HG03354 (cell line): ENCODE measurements around the gene ARRDC4.

Experiments used
- ATAC-seq: cut with Tn5 transposase; IDR thresholded peaks from one replicate; pipeline ENCODE4 v1.9.1; 2021; ENCODE audit warnings: mild to moderate bottlenecking; ENCODE audit not compliant: unreplicated experiment, poor library complexity, severe bottlenecking

ARRDC4 gene

DNA sequence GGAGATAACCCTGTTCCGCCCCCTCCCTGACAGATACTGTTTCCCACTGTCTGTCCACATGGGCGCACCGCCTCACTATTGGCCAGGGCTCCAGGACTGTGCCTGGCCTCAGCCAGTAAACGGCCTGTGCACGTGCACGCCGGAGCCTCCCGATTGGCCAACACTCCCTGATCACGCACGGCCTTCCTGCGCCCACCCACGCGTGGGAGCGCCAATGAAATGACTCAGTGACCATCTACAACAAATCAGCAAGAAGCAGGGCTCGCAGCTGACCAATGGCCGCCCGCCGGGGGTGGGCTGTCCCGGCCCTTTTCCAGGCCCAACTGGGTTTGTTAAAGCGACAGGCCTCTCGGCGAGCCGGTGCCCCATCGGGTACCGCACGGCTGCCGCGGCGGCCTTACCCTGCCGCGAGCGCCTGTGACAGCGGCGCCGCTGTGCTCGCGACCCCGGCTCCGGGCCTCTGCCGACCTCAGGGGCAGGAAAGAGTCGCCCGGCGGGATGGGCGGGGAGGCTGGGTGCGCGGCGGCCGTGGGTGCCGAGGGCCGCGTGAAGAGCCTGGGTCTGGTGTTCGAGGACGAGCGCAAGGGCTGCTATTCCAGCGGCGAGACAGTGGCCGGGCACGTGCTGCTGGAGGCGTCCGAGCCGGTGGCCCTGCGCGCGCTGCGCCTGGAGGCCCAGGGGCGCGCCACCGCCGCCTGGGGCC is at the start of gene ARRDC4:
Gene ARRDC4, plus strand, starts transcription at position 340 of the 703 bp plus-strand sequence. Its CDS starts 159 bp downstream, at position 499.
- ATAC-seq, result peak; percentile 94

GRCh38 chr15:97914711-97915110 is 45.8 kb upstream of the ARRDC4 start:
- no peak for ATAC-seq

- no peak for ATAC-seq
Observed at GRCh38 chr15:97915261-97915660, 45.2 kb upstream of the ARRDC4 start.

DNA sequence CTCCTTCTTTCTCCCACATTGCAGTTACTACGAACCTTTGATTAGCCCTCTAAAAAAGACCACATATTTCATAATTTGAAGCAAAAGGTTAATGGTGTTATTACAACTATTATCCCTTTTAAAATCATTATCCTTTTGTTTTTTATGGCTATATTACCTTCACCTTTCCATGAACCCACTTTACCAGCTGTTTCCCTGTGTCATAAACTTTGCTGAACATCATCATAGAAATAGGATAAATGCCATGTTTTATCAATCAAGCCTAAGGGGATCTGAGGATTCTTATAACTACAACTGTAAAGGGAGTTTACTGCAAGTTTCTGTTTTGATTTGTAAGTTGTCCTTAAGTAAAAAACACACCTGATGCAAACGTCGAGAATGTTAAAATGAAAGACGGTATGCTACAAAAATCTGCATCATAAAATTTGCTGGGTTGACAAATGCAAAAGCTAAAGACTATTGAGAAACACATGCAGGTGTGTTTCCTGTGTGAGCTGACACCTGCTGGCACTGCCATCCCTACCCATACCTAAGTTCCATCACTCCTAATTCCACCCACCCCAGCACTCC is 39.1 kb upstream of the ARRDC4 start:
- ATAC-seq, result no peak

DNA sequence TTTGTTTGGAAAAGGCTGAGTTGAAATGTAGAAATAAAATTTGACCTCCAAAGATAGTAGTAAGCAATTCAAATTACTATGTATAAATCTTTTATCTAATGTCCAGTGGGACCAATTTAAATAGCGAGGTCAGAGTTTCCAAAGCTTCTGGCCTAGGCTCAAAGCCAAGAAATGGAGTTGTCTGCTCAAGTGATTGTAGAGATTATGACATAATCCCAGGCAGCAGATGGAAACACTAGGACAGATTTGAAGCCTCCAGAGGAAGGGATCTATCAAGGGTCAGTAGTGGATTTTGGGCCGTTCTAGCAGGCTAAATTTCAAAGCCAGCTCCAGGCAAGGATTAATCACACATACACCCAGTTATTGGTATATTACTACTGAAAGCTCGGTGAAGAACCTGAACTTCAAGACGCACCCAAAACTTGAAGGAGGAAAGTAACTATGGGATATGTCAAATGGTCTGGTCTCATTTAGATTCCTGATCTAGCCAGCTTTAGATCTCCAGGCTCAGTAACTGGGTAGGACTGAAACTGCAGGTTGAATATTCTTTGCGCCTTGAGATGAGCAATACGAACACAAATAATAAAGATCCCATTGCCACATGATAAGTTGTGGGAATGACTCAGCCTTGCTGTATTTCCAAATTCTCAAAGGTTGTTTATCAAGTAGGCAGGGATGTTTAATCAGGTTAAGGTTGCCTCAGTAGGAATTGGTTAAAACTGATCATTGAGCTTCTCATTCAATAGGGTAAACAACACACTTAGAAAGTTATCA is 30.9 kb upstream of the ARRDC4 start:
- no peak for ATAC-seq

DNA sequence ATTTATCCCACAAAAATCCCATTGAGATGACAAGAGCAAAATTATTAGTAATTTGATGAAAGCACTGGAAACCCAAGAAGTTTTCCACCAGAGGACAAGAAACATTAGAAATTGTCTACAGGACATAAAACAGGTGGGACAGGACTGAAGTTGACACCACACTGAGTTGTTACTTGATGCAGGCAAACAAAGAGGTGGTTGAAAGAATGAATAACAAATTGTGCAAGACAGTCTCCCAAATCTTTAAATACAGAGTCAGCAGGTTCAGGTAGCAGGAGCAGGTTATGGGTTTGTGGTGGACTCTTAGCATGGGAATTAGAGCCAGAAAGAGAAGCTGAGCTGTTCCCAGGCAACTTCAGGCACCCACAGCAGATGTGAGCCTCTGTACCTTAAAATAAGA is 30.3 kb upstream of the ARRDC4 start:
- ATAC-seq, result no peak

- ATAC-seq, result no peak
Observed at GRCh38 chr15:97931314-97931713, 29.2 kb upstream of the ARRDC4 start.

DNA sequence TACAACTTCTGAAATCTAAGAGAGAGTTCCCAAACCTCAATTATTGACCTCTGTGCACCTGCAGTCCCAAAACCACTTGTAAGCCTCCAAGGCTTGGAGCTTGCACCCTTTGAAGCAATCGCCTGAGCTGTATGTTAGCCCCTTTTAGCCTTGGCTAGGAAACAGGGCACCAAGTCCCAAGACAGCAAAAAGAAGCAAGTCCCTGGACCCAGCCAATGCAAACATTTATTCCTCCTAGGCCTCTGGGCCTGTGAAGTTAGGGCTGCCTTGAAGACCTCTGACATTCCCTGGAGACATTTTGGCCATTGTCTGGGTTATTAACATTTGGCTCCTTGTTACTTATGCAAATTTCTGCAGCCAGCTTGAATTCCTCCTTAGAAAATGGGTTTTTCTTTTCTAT is 26.9 kb upstream of the ARRDC4 start:
- ATAC-seq, result no peak

DNA sequence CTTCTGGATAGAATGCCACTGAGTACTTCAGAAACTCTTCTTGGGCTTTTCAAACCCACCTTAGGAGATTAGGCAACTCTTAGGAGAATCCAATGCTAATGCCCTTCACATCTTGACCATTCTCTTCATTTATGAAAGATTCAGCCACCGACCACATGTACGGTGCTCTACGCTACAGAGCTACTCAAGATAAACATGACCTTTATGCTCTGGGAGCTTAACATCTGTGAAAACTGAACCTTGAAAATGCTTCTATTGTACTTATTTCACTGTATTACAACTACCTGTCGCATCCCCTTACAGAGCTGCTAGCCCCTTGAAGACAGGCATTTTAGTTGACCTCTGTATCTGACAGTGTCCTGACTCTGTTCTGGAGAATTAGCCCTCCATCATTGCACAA is 19.5 kb upstream of the ARRDC4 start:
- ATAC-seq, result no peak

DNA sequence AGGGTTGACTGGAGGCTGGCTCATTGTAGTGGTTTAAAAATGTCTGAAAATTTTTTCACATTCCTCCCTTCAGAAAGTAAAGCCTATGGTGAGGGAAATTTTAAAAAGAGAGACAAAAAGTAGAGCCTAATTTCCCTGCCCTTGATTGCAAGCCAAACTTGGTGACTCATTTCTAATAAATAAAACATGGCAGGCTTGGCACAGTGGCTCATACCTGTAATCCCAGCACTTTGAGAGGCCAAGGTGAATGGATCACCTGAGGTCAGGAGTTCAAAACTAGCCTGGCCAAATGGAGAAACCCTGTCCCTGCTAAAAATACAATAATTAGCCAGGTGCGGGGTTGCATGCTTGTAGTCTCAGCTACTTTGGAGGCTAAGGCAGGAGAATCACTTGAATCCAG is 18.9 kb upstream of the ARRDC4 start:
- no peak for ATAC-seq

- ATAC-seq, result no peak
Observed at GRCh38 chr15:97944724-97945123, 15.8 kb upstream of the ARRDC4 start.

- no peak for ATAC-seq
Observed at GRCh38 chr15:97947465-97948260, 12.8 kb upstream of the ARRDC4 start.

DNA sequence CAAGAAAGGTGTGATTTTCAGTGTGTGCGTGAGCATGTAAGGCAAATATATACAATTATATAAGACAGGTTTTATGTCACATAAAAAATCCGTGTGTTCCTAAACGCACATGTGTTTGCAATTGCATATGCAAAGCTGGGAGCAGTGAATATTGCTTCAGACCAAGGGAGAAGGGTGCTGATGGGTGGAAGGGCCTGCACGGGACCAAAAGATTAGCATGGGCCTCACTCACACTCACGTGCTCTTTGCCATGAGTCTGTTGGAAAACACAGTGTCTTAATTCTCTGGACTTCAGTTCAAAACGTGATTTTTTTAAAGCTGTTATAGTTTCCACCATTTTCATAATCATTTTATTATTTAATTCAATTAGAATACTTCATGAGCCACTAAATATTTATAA is 7.2 kb upstream of the ARRDC4 start:
- no peak for ATAC-seq

- ATAC-seq, result no peak
Observed at GRCh38 chr15:97953748-97954147, 6.8 kb upstream of the ARRDC4 start.

DNA sequence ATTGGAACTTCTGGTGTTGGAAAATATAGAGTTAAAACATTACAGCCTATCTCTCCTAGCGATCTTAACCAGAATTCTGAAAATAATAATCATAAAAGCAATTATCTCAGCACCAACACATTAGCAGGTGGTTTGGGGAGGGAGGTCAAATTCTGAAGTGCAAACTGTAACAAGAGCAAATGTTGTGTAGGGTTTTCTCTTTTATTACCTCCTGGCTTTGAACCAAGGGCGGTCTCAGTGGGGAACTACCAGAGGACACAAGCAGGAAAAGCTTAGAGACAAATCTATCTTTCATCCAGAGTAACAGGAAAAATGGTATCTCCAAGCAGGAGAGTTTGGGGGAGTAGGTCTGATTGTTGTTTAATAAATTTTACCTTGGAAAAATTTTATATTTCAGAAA is 5.5 kb upstream of the ARRDC4 start:
- ATAC-seq, result no peak

GRCh38 chr15:97955529-97955928 is 5.0 kb upstream of the ARRDC4 start:
- ATAC-seq, result no peak

DNA sequence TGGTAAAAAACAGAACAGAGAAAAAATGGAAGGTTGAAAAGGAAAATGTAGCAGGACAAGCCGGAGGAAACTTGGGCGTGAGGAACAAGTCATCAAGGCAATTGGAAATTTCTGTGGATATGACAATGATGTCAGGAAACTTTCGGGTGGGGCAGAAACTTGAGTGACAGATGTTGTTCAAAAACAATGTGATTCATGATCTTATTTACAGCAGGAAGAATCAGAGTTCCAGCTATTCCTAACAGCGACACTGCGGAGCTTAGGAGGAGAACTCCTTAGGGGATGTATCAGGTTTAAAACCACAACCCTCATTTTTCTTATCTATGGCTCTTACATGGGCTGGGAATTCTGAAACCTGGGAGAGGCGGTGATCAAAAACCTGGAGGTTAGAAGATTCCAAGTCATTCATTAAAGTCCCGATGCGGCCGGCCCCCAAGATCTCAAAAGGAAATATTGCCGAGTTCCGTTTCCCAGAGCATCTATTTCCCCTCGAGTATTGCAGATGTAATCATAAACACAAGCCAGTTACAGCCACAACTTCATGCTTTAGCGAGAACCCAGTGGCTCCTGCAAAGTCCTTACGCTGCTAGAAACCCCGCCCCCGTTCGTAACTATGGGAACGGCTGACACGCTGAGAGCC is 659 bp upstream of the ARRDC4 start:
- no peak for ATAC-seq

- ATAC-seq, result peak; percentile 9
Observed at GRCh38 chr15:97961067-97961954, 808 bp downstream of the ARRDC4 start.

GRCh38 chr15:97962263-97962662 is 1.8 kb downstream of the ARRDC4 start:
- ATAC-seq, result no peak
